Calu3 (cell line): ENCODE measurements around the gene LCN1. TPM values are rescaled to one million over a fixed set of nuclear protein-coding genes. Genes with fewer than 3 reads are reported as not detected.

Experiments
- BruUV-seq: library from RNA; stranded (reverse); fragments of 400-500 nt; replicated peaks from 2 replicates; lab custom pipeline; 2021; lab: Mats Ljungman, UMichigan
- CTCF ChIA-PET: fragments of 300-600 bp; sonication (Branson Sonifier 250); formaldehyde crosslinking; loops from one replicate; lab custom pipeline; 2022; ENCODE audit warnings: antibody characterized with exemption; lab: Charles Lee
- DNase-seq: peaks from one replicate; pipeline ENCODE4 v3.0.0; 2022
- H3K27ac Mint-ChIP-seq: one replicate; pipeline ENCODE4 v1.8.0; 2022; ENCODE audit warnings: mixed read lengths; ENCODE audit not compliant: unreplicated experiment
- H3K27me3 Mint-ChIP-seq: one replicate; pipeline ENCODE4 v1.8.0; 2022; ENCODE audit warnings: mixed read lengths; ENCODE audit not compliant: unreplicated experiment
- H3K36me3 Mint-ChIP-seq: one replicate; pipeline ENCODE4 v1.8.0; 2022; ENCODE audit warnings: mild to moderate bottlenecking, moderate library complexity, mixed read lengths; ENCODE audit not compliant: insufficient read depth, unreplicated experiment
- H3K4me1 Mint-ChIP-seq: one replicate; pipeline ENCODE4 v1.8.0; 2022; ENCODE audit warnings: mild to moderate bottlenecking, low read depth, mixed read lengths; ENCODE audit not compliant: unreplicated experiment
- H3K4me3 Mint-ChIP-seq: one replicate; pipeline ENCODE4 v1.8.0; 2022; ENCODE audit warnings: mild to moderate bottlenecking, low read depth, moderate library complexity, mixed read lengths; ENCODE audit not compliant: unreplicated experiment
- H3K9me3 Mint-ChIP-seq: one replicate; pipeline ENCODE4 v1.8.0; 2022; ENCODE audit warnings: low read depth, mixed read lengths; ENCODE audit not compliant: unreplicated experiment
- CTCF ChIP-seq: fragments of 200-600 bp; IDR thresholded peaks from one replicate; pipeline ENCODE4 v1.8.0; 2022; ENCODE audit warnings: antibody characterized with exemption; ENCODE audit not compliant: unreplicated experiment
- intact Hi-C: fragments of 100-400 bp; cut with micrococcal nuclease; formaldehyde crosslinking; loops from one replicate; pipeline ENCODE4 v1.10.0; 2022; ENCODE audit not compliant: unreplicated experiment
- total RNA-seq: library from RNA; stranded (reverse); gene quantifications from 2 replicates; pipeline ENCODE4 v1.2.3, GENCODE V29; 2022

LCN1 gene
- total RNA-seq, 1 experiment from 2014 or later, result not detected

GRCh38 chr9:135574943-135575342 is 53.7 kb downstream of the LCN1 start:
- intact Hi-C loops, result no loop called here
- DNase-seq, result no peak
- CTCF ChIA-PET, result no interaction called here
- Mint-ChIP-seq H3K27me3 (no peaks in the 10 kb centered on the region), H3K27ac (no peak overlapping the region), H3K4me1 (no peaks in the 10 kb centered on the region), H3K4me3 (no peak overlapping the region), H3K9me3 (no peaks in the 10 kb centered on the region), H3K36me3 (no peaks in the 10 kb centered on the region)
- BruUV-seq, result no TSS peak
- TF ChIP-seq CTCF, result no peak

Other genes starting within 250 kb of the LCN1 start
- 32.1 and 35.1 TPM in 2 replicates for gene PPP1R26, start 41.7 kb upstream of the LCN1 start, total RNA-seq
- 31.9 and 37.7 TPM in 2 replicates for gene MRPS2, start 20.8 kb upstream of the LCN1 start, total RNA-seq
- gene OBP2A, start 24.7 kb downstream of the LCN1 start, total RNA-seq, result not detected in 2 replicates
- gene PAEP, start 40.3 kb downstream of the LCN1 start, total RNA-seq, result 0.45 TPM in 1 of 2 replicates, not detected in the other
- not detected in 2 replicates for gene GLT6D1, start 118.1 kb downstream of the LCN1 start, total RNA-seq
- gene LCN9, start 141.9 kb downstream of the LCN1 start, total RNA-seq, result not detected in 2 replicates
- not detected in 2 replicates for gene SOHLH1, start 178.0 kb downstream of the LCN1 start, total RNA-seq
- gene KCNT1, start 180.7 kb downstream of the LCN1 start, total RNA-seq, result not detected in 2 replicates